Stimulated activated naive CD8-positive, alpha-beta T cell treated with anti-CD3 and anti-CD28 coated beads, Interleukin-15, amount 100 ng/mL, for 72 hours (primary cell): Measurements from ENCODE around the gene GUCY2C.
A peak's percentile ranks its signal among the peaks of the same experiment; 100 is the strongest.
"Not testable (repeated sequence)": the region's sequence is repeated elsewhere in the genome, so short reads cannot be mapped to it uniquely, and the experiment has no call there.

ENCODE experiments used
- ATAC-seq: fragments of 150-1000 bp; cut with Tn5 transposase; 2 replicates; pipeline ENCODE4 v1.10.0; 2021; ENCODE audit warnings: mild to moderate bottlenecking, moderate library complexity
- DNase-seq, 2 donors: peaks; one replicate each; pipeline ENCODE4 v3.0.0; 2021 to 2022
- H3K27ac Mint-ChIP-seq, 2 donors: one replicate each; pipeline ENCODE4 v1.8.0; 2022; ENCODE audit warnings: mild to moderate bottlenecking in 2 of 2, mixed read lengths in 2 of 2, moderate library complexity in 2 of 2
- H3K27me3 Mint-ChIP-seq: one replicate; pipeline ENCODE4 v1.8.0; 2022; ENCODE audit warnings: mixed read lengths
- H3K4me1 Mint-ChIP-seq: one replicate; pipeline ENCODE4 v1.8.0; 2022; ENCODE audit warnings: mild to moderate bottlenecking, mixed read lengths
- H3K4me3 Mint-ChIP-seq, 2 donors: one replicate each; pipeline ENCODE4 v1.8.0; 2022; ENCODE audit warnings: mild to moderate bottlenecking in 2 of 2, mixed read lengths in 2 of 2, moderate library complexity in 1 of 2
- H3K9me3 Mint-ChIP-seq, 2 donors: one replicate each; pipeline ENCODE4 v1.8.0; 2022; ENCODE audit warnings: mixed read lengths in 2 of 2

The GUCY2C gene

GRCh38 chr12:14694970-14695369, 1.4 kb downstream of the GUCY2C start:
- ATAC-seq (no peak), DNase-seq (no peak)
- H3K4me3 Mint-ChIP-seq, result no peak overlapping the region
- no peaks in the 10 kb centered on the region for H3K27me3 Mint-ChIP-seq
- no peaks in the 10 kb centered on the region for H3K4me1 Mint-ChIP-seq
- H3K9me3 Mint-ChIP-seq, result peaks cover 0 to 4% of the 10 kb centered on the region in 2 donors
- no peak overlapping the region for H3K27ac Mint-ChIP-seq

- DNase-seq (no peak), ATAC-seq (no peak)
- H3K27me3 Mint-ChIP-seq, result no peaks in the 10 kb centered on the region
- H3K9me3 Mint-ChIP-seq, result peaks cover 0 to 4% of the 10 kb centered on the region in 2 donors
- no peak overlapping the region for H3K27ac Mint-ChIP-seq
- H3K4me1 Mint-ChIP-seq, result no peaks in the 10 kb centered on the region
- H3K4me3 Mint-ChIP-seq, result no peak overlapping the region
These were observed 2.2 kb downstream of the GUCY2C start for GRCh38 chr12:14694145-14694714.

GRCh38 chr12:14693116-14693515, 3.3 kb downstream of the GUCY2C start:
- Mint-ChIP-seq H3K4me3 (no peak overlapping the region), H3K27ac (no peak overlapping the region), H3K4me1 (no peaks in the 10 kb centered on the region), H3K27me3 (no peaks in the 10 kb centered on the region), H3K9me3 (peaks cover 0 to 4% of the 10 kb centered on the region in 2 donors)
- no peak for DNase-seq
- no peak for ATAC-seq

GRCh38 chr12:14691560-14691959, 4.8 kb downstream of the GUCY2C start:
- H3K9me3 Mint-ChIP-seq, result no peaks in the 10 kb centered on the region
- H3K4me1 Mint-ChIP-seq, result no peaks in the 10 kb centered on the region
- H3K27ac Mint-ChIP-seq, result no peak overlapping the region
- H3K4me3 Mint-ChIP-seq, result no peak overlapping the region
- no peaks in the 10 kb centered on the region for H3K27me3 Mint-ChIP-seq
- DNase-seq (no peak), ATAC-seq (no peak)

GRCh38 chr12:14689996-14690395, 6.4 kb downstream of the GUCY2C start:
- ATAC-seq (no peak), DNase-seq (no peak)
- no peaks in the 10 kb centered on the region for H3K4me1 Mint-ChIP-seq
- H3K4me3 Mint-ChIP-seq, result no peak overlapping the region
- no peaks in the 10 kb centered on the region for H3K27me3 Mint-ChIP-seq
- H3K27ac Mint-ChIP-seq, result no peak overlapping the region
- no peaks in the 10 kb centered on the region for H3K9me3 Mint-ChIP-seq

- Mint-ChIP-seq H3K4me3 (no peak overlapping the region), H3K9me3 (no peaks in the 10 kb centered on the region), H3K27ac (no peak overlapping the region), H3K27me3 (no peaks in the 10 kb centered on the region), H3K4me1 (no peaks in the 10 kb centered on the region)
- no peak for DNase-seq
- ATAC-seq, result no peak
These were observed 7.3 kb downstream of the GUCY2C start for GRCh38 chr12:14689144-14689543.

GRCh38 chr12:14682231-14682630, 14.2 kb downstream of the GUCY2C start:
- not testable (repeated sequence) for H3K27ac Mint-ChIP-seq, ATAC-seq, H3K9me3 Mint-ChIP-seq, H3K27me3 Mint-ChIP-seq, DNase-seq, H3K4me3 Mint-ChIP-seq
- peaks cover 15% of the 10 kb centered on the region for H3K4me1 Mint-ChIP-seq

GRCh38 chr12:14681625-14682024, 14.8 kb downstream of the GUCY2C start:
- H3K27me3 Mint-ChIP-seq, result no peaks in the 10 kb centered on the region
- no peak overlapping the region for H3K27ac Mint-ChIP-seq
- peaks cover 15% of the 10 kb centered on the region for H3K4me1 Mint-ChIP-seq
- no peaks in the 10 kb centered on the region for H3K9me3 Mint-ChIP-seq
- no peak for ATAC-seq
- DNase-seq, result no peak
- no peak overlapping the region for H3K4me3 Mint-ChIP-seq

- Mint-ChIP-seq H3K4me3 (no peak overlapping the region), H3K9me3 (no peaks in the 10 kb centered on the region), H3K27me3 (no peaks in the 10 kb centered on the region), H3K27ac (no peak overlapping the region), H3K4me1 (peaks cover 15% of the 10 kb centered on the region)
- no peak for DNase-seq
- ATAC-seq, result no peak
These were observed 15.2 kb downstream of the GUCY2C start for GRCh38 chr12:14681190-14681589.

- H3K9me3 Mint-ChIP-seq, result no peaks in the 10 kb centered on the region
- no peaks in the 10 kb centered on the region for H3K27me3 Mint-ChIP-seq
- peaks cover 15% of the 10 kb centered on the region for H3K4me1 Mint-ChIP-seq
- no peak overlapping the region for H3K4me3 Mint-ChIP-seq
- DNase-seq, result no peak
- no peak overlapping the region for H3K27ac Mint-ChIP-seq
- no peak for ATAC-seq
These were observed 17.8 kb downstream of the GUCY2C start for GRCh38 chr12:14678547-14679150.

- no peaks in the 10 kb centered on the region for H3K9me3 Mint-ChIP-seq
- H3K27me3 Mint-ChIP-seq, result no peaks in the 10 kb centered on the region
- ATAC-seq (no peak), DNase-seq (no peak)
- H3K4me3 Mint-ChIP-seq, result no peak overlapping the region
- H3K4me1 Mint-ChIP-seq, result peaks cover 6% of the 10 kb centered on the region
- H3K27ac Mint-ChIP-seq, result no peak overlapping the region
These were observed 27.8 kb downstream of the GUCY2C start for GRCh38 chr12:14668591-14668990.

- Mint-ChIP-seq H3K27ac (no peak overlapping the region), H3K9me3 (no peaks in the 10 kb centered on the region), H3K4me1 (peaks cover 6% of the 10 kb centered on the region), H3K4me3 (no peak overlapping the region), H3K27me3 (no peaks in the 10 kb centered on the region)
- DNase-seq, result no peak
- no peak for ATAC-seq
These were observed 30.7 kb downstream of the GUCY2C start for GRCh38 chr12:14665354-14666348.

GRCh38 chr12:14664434-14665023, 31.9 kb downstream of the GUCY2C start:
- Mint-ChIP-seq H3K27ac (no peak overlapping the region), H3K4me3 (no peak overlapping the region), H3K4me1 (peaks cover 6% of the 10 kb centered on the region), H3K9me3 (no peaks in the 10 kb centered on the region), H3K27me3 (no peaks in the 10 kb centered on the region)
- no peak for ATAC-seq
- DNase-seq, result peak in 1 of 2 donors; percentile 16

- Mint-ChIP-seq H3K27ac (no peak overlapping the region), H3K4me1 (peaks cover 6% of the 10 kb centered on the region), H3K4me3 (no peak overlapping the region), H3K9me3 (no peaks in the 10 kb centered on the region), H3K27me3 (no peaks in the 10 kb centered on the region)
- no peak for DNase-seq
- ATAC-seq, result no peak
These were observed 33.4 kb downstream of the GUCY2C start for GRCh38 chr12:14663002-14663401.

- Mint-ChIP-seq H3K9me3 (no peaks in the 10 kb centered on the region), H3K4me1 (peaks cover 8% of the 10 kb centered on the region)
- no peak for ATAC-seq
These were observed 39.6 kb downstream of the GUCY2C start for GRCh38 chr12:14656846-14657245.

GRCh38 chr12:14655284-14655683, 41.1 kb downstream of the GUCY2C start:
- Mint-ChIP-seq H3K4me1 (peaks cover 8% of the 10 kb centered on the region), H3K4me3 (no peak overlapping the region), H3K27me3 (no peaks in the 10 kb centered on the region), H3K27ac (no peak overlapping the region), H3K9me3 (no peaks in the 10 kb centered on the region)
- no peak for DNase-seq
- no peak for ATAC-seq

More at GRCh38 chr12:14656846-14657245, 39.6 kb downstream of the GUCY2C start:
- H3K27me3 Mint-ChIP-seq, result no peaks in the 10 kb centered on the region
- no peak for DNase-seq
- H3K27ac Mint-ChIP-seq, result no peak overlapping the region
- H3K4me3 Mint-ChIP-seq, result no peak overlapping the region
